Stimulated activated CD4-positive, alpha-beta T cell treated with anti-CD3 and anti-CD28 coated beads, Interleukin-15, amount 100 ng/mL, for 1 hour (primary cell): ENCODE results near the gene ZNF346.
A peak's percentile ranks its signal among the peaks of the same experiment; 100 is the strongest.

Experiments
- DNase-seq, 2 donors: peaks; one replicate each; pipeline ENCODE4 v3.0.0-alpha.2; 2020; ENCODE audit warnings: low read depth in 1 of 2, low spot score in 1 of 2

The ZNF346 gene

GRCh38 chr5:177093803-177094202 lies 71.3 kb downstream of the ZNF346 start:
- DNase-seq = no peak

DNA sequence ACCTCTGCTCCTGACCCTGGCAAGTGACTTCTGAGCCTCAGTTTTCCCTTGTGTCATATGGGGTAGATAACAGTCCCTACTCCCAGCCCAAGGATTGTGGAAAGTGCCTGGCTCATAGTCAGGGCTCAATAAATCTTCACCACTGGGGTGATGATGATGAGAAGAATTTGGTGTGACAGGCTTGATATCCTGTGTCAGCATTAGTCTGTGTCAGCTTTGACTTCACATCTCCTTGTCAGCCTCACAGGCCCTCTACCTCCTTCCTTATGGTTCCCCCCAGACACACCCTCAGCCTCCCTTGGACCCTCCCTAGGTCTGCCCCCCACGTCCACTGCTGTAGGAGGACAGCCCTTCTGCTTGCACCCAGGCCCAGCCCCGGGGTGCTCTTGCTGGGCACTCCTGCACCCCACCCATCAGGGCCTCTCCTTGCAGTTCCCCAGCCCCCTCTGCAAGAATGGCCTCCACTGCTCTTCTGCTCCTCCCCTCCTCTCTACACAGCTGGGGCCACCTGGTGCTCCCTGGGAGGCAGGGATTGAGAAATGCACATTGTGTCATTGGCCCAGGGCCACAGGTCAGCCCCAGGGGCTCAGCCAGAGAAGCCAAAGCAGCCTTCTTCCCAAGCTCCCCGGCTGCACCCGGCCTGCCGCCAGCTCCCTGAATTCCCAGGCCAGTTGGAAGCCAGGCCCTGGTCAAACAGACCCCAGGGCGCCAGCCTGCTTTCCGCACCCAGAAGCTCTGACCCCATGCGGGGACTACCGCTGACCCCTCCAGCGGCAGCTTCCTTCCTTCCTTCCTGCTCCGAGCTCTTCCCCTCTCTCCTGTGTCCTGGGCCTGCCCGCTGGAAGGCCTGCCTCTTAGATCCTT lies 72.0 kb downstream of the ZNF346 start:
- DNase-seq = no peak

GRCh38 chr5:177095088-177095669 lies 72.7 kb downstream of the ZNF346 start:
- no peak for DNase-seq

GRCh38 chr5:177096162-177097015 lies 73.9 kb downstream of the ZNF346 start:
- no peak for DNase-seq

DNA sequence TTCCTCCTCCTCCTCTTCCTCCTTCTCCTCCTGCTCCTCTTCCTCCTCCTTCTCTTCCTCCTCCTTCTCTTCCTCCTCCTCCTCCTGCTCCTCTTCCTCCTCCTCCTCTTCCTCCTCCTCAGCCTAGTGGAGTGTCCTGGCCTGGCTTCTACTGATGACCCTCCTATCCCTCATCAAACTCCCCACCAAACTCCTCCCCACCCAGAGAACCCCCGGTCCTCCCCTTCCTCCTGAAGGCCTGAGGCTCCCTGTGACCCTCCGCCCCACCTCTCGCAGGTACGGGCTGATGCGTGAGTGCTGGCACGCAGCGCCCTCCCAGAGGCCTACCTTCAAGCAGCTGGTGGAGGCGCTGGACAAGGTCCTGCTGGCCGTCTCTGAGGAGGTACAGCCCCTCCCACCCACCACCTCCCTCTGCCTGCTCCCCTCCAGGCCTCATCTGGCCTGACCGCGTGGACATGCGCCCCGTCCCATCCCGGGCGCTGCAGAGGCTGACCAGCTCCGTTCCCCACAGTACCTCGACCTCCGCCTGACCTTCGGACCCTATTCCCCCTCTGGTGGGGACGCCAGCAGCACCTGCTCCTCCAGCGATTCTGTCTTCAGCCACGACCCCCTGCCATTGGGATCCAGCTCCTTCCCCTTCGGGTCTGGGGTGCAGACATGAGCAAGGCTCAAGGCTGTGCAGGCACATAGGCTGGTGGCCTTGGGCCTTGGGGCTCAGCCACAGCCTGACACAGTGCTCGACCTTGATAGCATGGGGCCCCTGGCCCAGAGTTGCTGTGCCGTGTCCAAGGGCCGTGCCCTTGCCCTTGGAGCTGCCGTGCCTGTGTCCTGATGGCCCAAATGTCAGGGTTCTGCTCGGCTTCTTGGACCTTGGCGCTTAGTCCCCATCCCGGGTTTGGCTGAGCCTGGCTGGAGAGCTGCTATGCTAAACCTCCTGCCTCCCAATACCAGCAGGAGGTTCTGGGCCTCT lies 74.8 kb downstream of the ZNF346 start:
- no peak for DNase-seq

GRCh38 chr5:177098120-177098469 lies 75.6 kb downstream of the ZNF346 start:
- no peak for DNase-seq

- DNase-seq = no peak
These were observed 76.1 kb downstream of the ZNF346 start for GRCh38 chr5:177098470-177099141.

DNA sequence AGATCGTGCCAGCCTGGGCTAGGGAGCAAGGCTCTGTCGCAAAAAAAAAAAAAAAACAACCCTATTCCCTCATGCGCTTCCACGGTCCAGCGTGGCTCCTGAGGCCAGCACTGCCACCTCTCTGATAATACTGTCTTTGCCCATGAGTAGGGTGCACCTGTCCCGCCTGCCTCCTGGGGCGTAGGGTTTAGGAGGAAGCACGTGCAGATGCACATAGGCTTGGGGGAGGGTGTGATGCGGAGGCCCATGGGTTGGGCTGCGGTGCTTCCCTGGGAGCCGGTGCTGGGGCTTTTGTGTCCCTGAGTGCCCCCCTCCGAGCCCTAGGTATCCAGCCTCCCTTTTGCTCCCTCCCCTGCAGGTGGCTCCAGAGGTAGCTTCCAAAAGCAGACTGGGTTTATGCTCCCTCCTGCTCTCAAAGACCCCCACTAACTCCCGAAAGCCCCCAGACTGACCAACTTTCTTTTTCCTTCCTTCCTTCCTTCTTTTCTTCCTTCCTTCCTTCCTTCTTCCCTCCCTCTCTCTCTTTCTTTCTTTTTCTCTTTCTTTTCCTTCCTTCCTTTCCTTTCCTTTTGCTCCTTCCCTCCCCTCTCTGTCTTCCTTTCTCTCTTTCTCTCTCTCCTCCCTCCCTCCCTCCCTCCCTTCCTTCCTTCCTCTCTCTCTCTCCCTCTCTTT lies 77.1 kb downstream of the ZNF346 start:
- DNase-seq = no peak

GRCh38 chr5:177100714-177101121 lies 78.2 kb downstream of the ZNF346 start:
- DNase-seq = no peak

GRCh38 chr5:177103523-177104253 lies 81.2 kb downstream of the ZNF346 start:
- DNase-seq = no peak

- no peak for DNase-seq
These were observed 83.4 kb downstream of the ZNF346 start for GRCh38 chr5:177105691-177106476.

- no peak for DNase-seq
These were observed 84.7 kb downstream of the ZNF346 start for GRCh38 chr5:177107159-177107558.

DNA sequence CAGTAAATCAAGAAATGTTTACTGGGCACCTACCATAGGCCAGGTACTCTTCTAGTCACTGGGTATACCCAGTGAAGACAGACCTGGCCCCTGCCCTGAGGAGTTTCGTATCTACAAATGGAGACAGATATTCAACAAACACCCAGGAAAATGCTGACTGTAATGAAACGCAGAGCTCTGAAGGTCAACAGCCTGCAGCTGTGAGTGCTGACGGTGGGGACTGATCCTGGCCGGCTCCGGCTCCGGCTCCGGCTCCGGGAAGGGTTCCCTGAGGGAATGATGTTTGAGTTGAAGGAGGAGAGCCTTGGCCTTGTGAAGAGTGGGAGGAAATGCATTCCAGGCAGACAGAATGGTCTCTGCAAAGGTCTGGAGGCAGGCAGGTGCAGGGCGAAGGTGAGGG lies 87.3 kb downstream of the ZNF346 start:
- no peak for DNase-seq

GRCh38 chr5:177111720-177112394 lies 89.4 kb downstream of the ZNF346 start:
- DNase-seq = peak in 1 of 2 donors; percentile 52

DNA sequence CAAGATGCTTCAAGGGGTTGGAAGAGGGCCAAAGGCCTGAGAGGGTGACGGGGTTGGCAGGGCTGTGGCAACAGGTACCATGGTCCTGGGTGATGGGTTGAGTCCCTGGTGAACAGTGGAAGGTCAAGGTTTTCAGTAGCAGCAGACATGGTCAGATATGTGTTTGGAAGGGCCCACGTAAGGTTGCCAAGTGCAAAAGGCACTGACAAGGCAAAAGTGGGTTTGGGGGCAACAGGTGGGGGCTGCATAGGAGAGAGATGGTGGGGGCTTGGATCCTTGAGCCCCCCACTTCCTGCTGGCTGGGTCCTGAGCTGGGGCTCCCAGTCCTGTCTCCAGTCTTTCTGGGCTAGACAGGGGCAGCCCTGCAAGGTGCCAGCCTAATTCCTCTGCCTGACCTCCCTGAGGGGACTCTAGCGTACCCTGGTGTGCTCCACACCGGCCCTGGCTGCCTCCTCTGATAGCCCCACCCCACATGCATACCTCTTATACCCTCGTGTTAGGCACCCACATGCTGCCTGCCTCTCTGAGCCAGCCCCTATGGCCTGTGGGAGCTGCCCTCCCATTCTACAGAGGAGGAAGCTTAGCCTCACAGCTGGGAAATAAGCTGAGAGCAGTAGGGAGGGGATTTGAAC lies 90.2 kb downstream of the ZNF346 start:
- no peak for DNase-seq

DNA sequence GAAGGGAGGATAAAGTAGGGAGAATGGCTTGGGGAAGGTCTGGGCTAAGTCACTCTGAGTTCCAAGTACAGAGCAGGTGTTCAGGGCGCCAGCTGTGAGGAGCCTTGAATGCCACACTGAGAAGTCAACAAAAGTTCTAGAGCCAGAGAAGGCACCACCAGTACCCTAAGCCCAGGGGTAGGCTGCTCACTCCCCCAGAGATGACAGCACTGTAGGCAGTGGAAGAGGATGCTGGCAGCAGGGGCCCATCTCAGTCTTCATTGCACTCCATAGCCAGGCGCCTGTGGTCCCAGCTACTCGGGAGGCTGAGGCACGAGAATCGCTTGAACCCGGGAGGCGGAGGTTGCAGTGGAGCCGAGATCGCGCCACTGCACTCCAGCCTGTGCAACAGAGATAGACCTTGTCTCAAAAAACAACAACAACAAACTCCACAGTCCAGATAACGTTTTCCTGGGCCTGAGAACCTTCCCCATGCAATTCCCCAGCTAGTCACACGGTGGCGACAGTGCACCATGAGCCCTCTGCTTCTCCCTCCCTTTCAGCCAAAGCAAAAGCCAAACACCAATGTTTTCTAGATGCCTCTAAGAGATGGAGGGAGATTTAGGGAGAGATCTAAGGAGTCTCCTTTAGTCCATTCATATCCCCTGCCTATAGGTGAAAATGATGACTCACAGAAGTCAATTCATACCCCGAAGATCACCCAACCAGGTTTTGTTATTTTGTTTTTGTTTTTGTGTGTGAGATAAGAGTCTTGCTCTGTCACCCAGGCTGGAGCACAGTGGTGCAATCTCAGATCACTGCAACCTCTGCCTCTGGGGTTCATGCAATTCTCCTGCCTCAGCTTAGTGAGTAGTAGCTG lies 91.3 kb downstream of the ZNF346 start:
- DNase-seq = peak; percentile 58 to 68
